Naive thymus-derived CD4-positive, alpha-beta T cell (primary cell): Measurements from ENCODE around the gene IRGQ. TPM values are rescaled to one million over a fixed set of nuclear protein-coding genes. Genes with fewer than 3 reads are reported as not detected.

Experiments
- ATAC-seq: fragments of 150-1000 bp; cut with Tn5 transposase; 2 replicates; pipeline ENCODE4 v1.10.0; 2021; ENCODE audit warnings: mild to moderate bottlenecking, moderate library complexity
- CTCF ChIA-PET: fragments of 350-600 bp; sonication (Branson Sonifier 250); formaldehyde crosslinking; loops from one replicate; lab custom pipeline; 2021; ENCODE audit warnings: antibody characterized with exemption; lab: Charles Lee
- POLR2A ChIA-PET: fragments of 350-600 bp; sonication (Branson Sonifier 250); formaldehyde crosslinking; loops from one replicate; lab custom pipeline; 2021; ENCODE audit warnings: antibody characterized with exemption, inconsistent platforms; lab: Charles Lee
- DNase-seq, 9 donors: peaks; one replicate each; pipeline versions ENCODE4 v3.0.0 to v3.0.0-alpha.2; 2020 to 2022; ENCODE audit warnings: mixed read lengths in 1 of 9
- H3K27ac ChIP-seq: one replicate; pipeline ENCODE4 v1.7.0; 2013; ENCODE audit warnings: mild to moderate bottlenecking, low read depth, low read length, moderate library complexity
- H3K27me3 ChIP-seq, 2 donors: one replicate each; pipeline ENCODE4 v1.7.0; 2013; ENCODE audit warnings: low read length in 2 of 2, mild to moderate bottlenecking in 2 of 2, moderate library complexity in 2 of 2; ENCODE audit not compliant: control insufficient read depth in 2 of 2, insufficient read depth in 2 of 2
- H3K36me3 ChIP-seq, 3 experiments: 1 replicate in 2 of 3; 2 replicates in 1 of 3; pipeline ENCODE4 v1.7.0; 2013; ENCODE audit warnings: low read length in 3 of 3, mild to moderate bottlenecking in 3 of 3, moderate library complexity in 1 of 3; ENCODE audit not compliant: insufficient read depth in 3 of 3, control insufficient read depth in 2 of 3
- H3K4me1 ChIP-seq, 2 donors: one replicate each; pipeline ENCODE4 v1.7.0; 2013; ENCODE audit warnings: low read length in 2 of 2, mild to moderate bottlenecking in 2 of 2, moderate library complexity in 1 of 2; ENCODE audit not compliant: control insufficient read depth in 2 of 2, insufficient read depth in 2 of 2
- H3K4me3 ChIP-seq: 2 replicates; pipeline ENCODE4 v1.7.0; 2013; ENCODE audit warnings: mild to moderate bottlenecking, low read length
- H3K9me3 ChIP-seq, 3 experiments: 1 replicate in 2 of 3; 2 replicates in 1 of 3; pipeline ENCODE4 v1.7.0; 2013; ENCODE audit warnings: low read length in 3 of 3; ENCODE audit not compliant: control insufficient read depth in 2 of 3
- H3K27ac Mint-ChIP-seq, 9 donors: one replicate each; pipeline ENCODE4 v1.8.0; 2020 to 2022; ENCODE audit warnings: mixed read lengths in 9 of 9, mild to moderate bottlenecking in 8 of 9, moderate library complexity in 5 of 9, inconsistent platforms in 2 of 9
- H3K27me3 Mint-ChIP-seq, 5 donors: one replicate each; pipeline ENCODE4 v1.8.0; 2021 to 2022; ENCODE audit warnings: mixed read lengths in 5 of 5, mild to moderate bottlenecking in 1 of 5
- H3K36me3 Mint-ChIP-seq, 5 donors: one replicate each; pipeline ENCODE4 v1.8.0; 2020 to 2022; ENCODE audit warnings: mixed read lengths in 5 of 5, mild to moderate bottlenecking in 3 of 5, inconsistent platforms in 1 of 5
- H3K4me1 Mint-ChIP-seq, 7 donors: one replicate each; pipeline ENCODE4 v1.8.0; 2020 to 2022; ENCODE audit warnings: mixed read lengths in 7 of 7, mild to moderate bottlenecking in 3 of 7, inconsistent platforms in 1 of 7
- H3K4me3 Mint-ChIP-seq, 10 donors: one replicate each; pipeline ENCODE4 v1.8.0; 2020 to 2022; ENCODE audit warnings: mild to moderate bottlenecking in 10 of 10, mixed read lengths in 10 of 10, moderate library complexity in 6 of 10, inconsistent platforms in 2 of 10
- H3K9me3 Mint-ChIP-seq, 11 donors: one replicate each; pipeline ENCODE4 v1.8.0; 2020 to 2022; ENCODE audit warnings: mixed read lengths in 11 of 11, mild to moderate bottlenecking in 4 of 11, inconsistent platforms in 1 of 11, moderate library complexity in 1 of 11
- intact Hi-C, 2 donors: fragments of 100-400 bp; cut with micrococcal nuclease; formaldehyde crosslinking; loops; one replicate each; pipeline ENCODE4 v1.15.1; 2023
- polyA plus RNA-seq, 2 donors: library from polyadenylated mRNA; unstranded; fragments of 300-500 nt; fragmentation: Illumina TruSeq; gene quantifications; one replicate each; pipeline ENCODE4 v1.2.3, GENCODE V29; 2021
- total RNA-seq, 6 experiments: library from RNA in 5 of 6; stranded (reverse) in 5 of 6; gene quantifications; 1 replicate in 5 of 6; 2 replicates in 1 of 6; pipeline ENCODE4 v1.2.3 and lab custom pipeline; 2021 to 2026

IRGQ gene
- total and polyA plus RNA-seq, 7 experiments from 2014 or later = 0.32 to 43.8 (median 13.7) TPM

- intact Hi-C loops = loop anchor here (1.0 to 2.0 kb wide), 7 partner anchors 20 to 229 kb away; partner anchors contain the start of genes PINLYP (in 2 of the 2), XRCC1 (in 2 of the 2), IRGQ (in 1 of the 2) and ZNF575 (in 1 of the 2)
Measured at GRCh38 chr19:43555185-43555770, 40.7 kb downstream of the IRGQ start.

GRCh38 chr19:43554317-43554895, 41.5 kb downstream of the IRGQ start:
- no peaks in the 10 kb centered on the region for H3K27me3 Mint-ChIP-seq
- H3K4me3 Mint-ChIP-seq = no peak overlapping the region
- intact Hi-C loops = loop anchor here in 1 of 2 donors (2.0 kb wide), 1 partner anchor 22 kb away; the partner anchor contains the start of gene ZNF575
- DNase-seq (no peak), ATAC-seq (no peak)
- H3K36me3 Mint-ChIP-seq = peaks cover 6 to 45% (median 22%) of the 10 kb centered on the region in 5 donors
- Histone ChIP-seq H3K27ac (peak overlapping the region; percentile 1), H3K36me3 (peaks cover 3 to 69% (median 8%) of the 10 kb centered on the region in 3 experiments), H3K27me3 (no peaks in the 10 kb centered on the region), H3K4me3 (no peak overlapping the region), H3K9me3 (no peaks in the 10 kb centered on the region), H3K4me1 (peaks cover 3 to 8% of the 10 kb centered on the region in 2 donors)
- ChIA-PET POLR2A (interaction anchor here (1.0 to 3.8 kb wide), 7 partner anchors 15 to 64 kb away, joined by 3 to 30 read pairs (median 5); partner anchors contain the start of genes PINLYP, XRCC1 and ZNF575), CTCF (interaction anchor here (0.7 to 6.7 kb wide), 15 partner anchors 9 to 255 kb away, joined by 3 to 122 read pairs (median 4); partner anchors contain the start of genes ETHE1, IRGQ, ZNF575 and ZNF576)
- peaks cover 0 to 2% (median 0%) of the 10 kb centered on the region in 11 donors for H3K9me3 Mint-ChIP-seq
- H3K4me1 Mint-ChIP-seq = peaks cover 11 to 28% (median 17%) of the 10 kb centered on the region in 7 donors
- H3K27ac Mint-ChIP-seq = peak overlapping the region in 4 of 9 donors; percentile 21 to 61 (median 58)

More at GRCh38 chr19:43555185-43555770, 40.7 kb downstream of the IRGQ start:
- H3K27ac ChIP-seq = peak overlapping the region; percentile 1
- no peaks in the 10 kb centered on the region for H3K27me3 Mint-ChIP-seq
- peaks cover 3 to 62% (median 8%) of the 10 kb centered on the region in 3 experiments for H3K36me3 ChIP-seq
- ChIA-PET CTCF (interaction anchor here (0.6 to 6.7 kb wide), 22 partner anchors 10 to 254 kb away, joined by 3 to 122 read pairs (median 4); partner anchors contain the start of genes ETHE1, IRGQ, ZNF575 and ZNF576), POLR2A (interaction anchor here (0.9 to 3.8 kb wide), 9 partner anchors 9 to 67 kb away, joined by 3 to 30 read pairs (median 4); partner anchors contain the start of genes ETHE1, PINLYP, XRCC1 and ZNF575)
- H3K36me3 Mint-ChIP-seq = peaks cover 6 to 44% (median 21%) of the 10 kb centered on the region in 5 donors
- ATAC-seq (peak; percentile 98), DNase-seq (peak; percentile 59 to 90 (median 84))
- H3K4me1 Mint-ChIP-seq = peaks cover 11 to 32% (median 23%) of the 10 kb centered on the region in 7 donors
- no peaks in the 10 kb centered on the region for H3K27me3 ChIP-seq
- H3K27ac Mint-ChIP-seq = peak overlapping the region; percentile 44 to 89 (median 58)
- no peak overlapping the region for H3K4me3 Mint-ChIP-seq
- no peak overlapping the region for H3K4me3 ChIP-seq
- peaks cover 0 to 2% (median 0%) of the 10 kb centered on the region in 11 donors for H3K9me3 Mint-ChIP-seq
- no peaks in the 10 kb centered on the region for H3K9me3 ChIP-seq
- peaks cover 3 to 10% of the 10 kb centered on the region in 2 donors for H3K4me1 ChIP-seq

GRCh38 chr19:43553656-43554055, 42.3 kb downstream of the IRGQ start:
- ATAC-seq (no peak), DNase-seq (no peak)
- ChIA-PET POLR2A (interaction anchor here (1.5 to 3.8 kb wide), 3 partner anchors 17 to 41 kb away, joined by 4 to 30 read pairs (median 5); partner anchors contain the start of gene ZNF575), CTCF (interaction anchor here (0.6 to 6.7 kb wide), 8 partner anchors 12 to 114 kb away, joined by 3 to 122 read pairs (median 6); partner anchors contain the start of genes IRGQ, ZNF575 and ZNF576)
- Mint-ChIP-seq H3K9me3 (peaks cover 0 to 2% (median 0%) of the 10 kb centered on the region in 11 donors), H3K27ac (peak overlapping the region in 5 of 9 donors; percentile 16 to 72 (median 59)), H3K4me3 (no peak overlapping the region), H3K4me1 (peaks cover 11 to 26% (median 16%) of the 10 kb centered on the region in 7 donors), H3K36me3 (peaks cover 6 to 46% (median 22%) of the 10 kb centered on the region in 5 donors), H3K27me3 (no peaks in the 10 kb centered on the region)
- Histone ChIP-seq H3K4me1 (peaks cover 3 to 8% of the 10 kb centered on the region in 2 donors), H3K27ac (peak overlapping the region; percentile 26), H3K4me3 (no peak overlapping the region), H3K36me3 (peaks cover 3 to 76% (median 8%) of the 10 kb centered on the region in 3 experiments), H3K9me3 (no peaks in the 10 kb centered on the region), H3K27me3 (no peaks in the 10 kb centered on the region)
- intact Hi-C loops = loop anchor here in 1 of 2 donors (2.0 kb wide), 1 partner anchor 21 kb away; the partner anchor contains the start of gene ZNF575

- no peaks in the 10 kb centered on the region for H3K27me3 ChIP-seq
- Mint-ChIP-seq H3K4me3 (no peak overlapping the region), H3K36me3 (peaks cover 6 to 46% (median 22%) of the 10 kb centered on the region in 5 donors), H3K27ac (no peak overlapping the region), H3K9me3 (peaks cover 0 to 2% (median 0%) of the 10 kb centered on the region in 11 donors), H3K27me3 (no peaks in the 10 kb centered on the region), H3K4me1 (peaks cover 11 to 23% (median 16%) of the 10 kb centered on the region in 7 donors)
- peaks cover 3 to 8% of the 10 kb centered on the region in 2 donors for H3K4me1 ChIP-seq
- no peak overlapping the region for H3K27ac ChIP-seq
- DNase-seq = no peak
- ChIA-PET CTCF (interaction anchor here (1.1 to 6.7 kb wide), 3 partner anchors 13 to 43 kb away, joined by 4 to 122 read pairs (median 8); partner anchors contain the start of genes IRGQ, ZNF575 and ZNF576), POLR2A (interaction anchor here (2.2 kb wide), 1 partner anchor 42 kb away, joined by 5 read pairs; no protein-coding TSS in a partner anchor)
- H3K36me3 ChIP-seq = peaks cover 3 to 72% (median 8%) of the 10 kb centered on the region in 3 experiments
- H3K4me3 ChIP-seq = no peak overlapping the region
- ATAC-seq = no peak
- intact Hi-C loops = no loop called here
- H3K9me3 ChIP-seq = no peaks in the 10 kb centered on the region
Measured at GRCh38 chr19:43552616-43553015, 43.3 kb downstream of the IRGQ start.

GRCh38 chr19:43552198-43552450, 43.8 kb downstream of the IRGQ start:
- POLR2A ChIA-PET = no interaction called here
- ATAC-seq = no peak

More at GRCh38 chr19:43552198-43552450, 43.8 kb downstream of the IRGQ start:
- no peak for DNase-seq
- H3K27me3 ChIP-seq = no peaks in the 10 kb centered on the region
- no peak overlapping the region for H3K4me3 ChIP-seq
- H3K4me1 ChIP-seq = peaks cover 3 to 8% of the 10 kb centered on the region in 2 donors
- H3K4me3 Mint-ChIP-seq = no peak overlapping the region
- CTCF ChIA-PET = interaction anchor here (1.1 to 6.7 kb wide), 2 partner anchors 19 to 43 kb away, joined by 4 to 122 read pairs; partner anchors contain the start of genes IRGQ, ZNF575 and ZNF576
- peaks cover 6 to 74% (median 8%) of the 10 kb centered on the region in 3 experiments for H3K36me3 ChIP-seq
- peaks cover 0 to 2% (median 0%) of the 10 kb centered on the region in 11 donors for H3K9me3 Mint-ChIP-seq
- H3K4me1 Mint-ChIP-seq = peaks cover 11 to 23% (median 14%) of the 10 kb centered on the region in 7 donors
- peaks cover 6 to 46% (median 22%) of the 10 kb centered on the region in 5 donors for H3K36me3 Mint-ChIP-seq
- H3K27ac Mint-ChIP-seq = peak overlapping the region in 1 of 9 donors; percentile 48
- H3K27me3 Mint-ChIP-seq = no peaks in the 10 kb centered on the region
- H3K9me3 ChIP-seq = no peaks in the 10 kb centered on the region
- intact Hi-C loops = no loop called here
- no peak overlapping the region for H3K27ac ChIP-seq
